Activated CD4-positive, CD25-positive, alpha-beta regulatory T cell treated with anti-CD3 and anti-CD28 coated beads, Interleukin-2, amount 50 U/mL, for 16 hours (primary cell): ENCODE data around the gene CTSZ.

ENCODE experiments used
- DNase-seq: peaks from one replicate; pipeline ENCODE4 v3.0.0-alpha.2; 2020; ENCODE audit warnings: low read depth, low spot score

CTSZ gene

DNA sequence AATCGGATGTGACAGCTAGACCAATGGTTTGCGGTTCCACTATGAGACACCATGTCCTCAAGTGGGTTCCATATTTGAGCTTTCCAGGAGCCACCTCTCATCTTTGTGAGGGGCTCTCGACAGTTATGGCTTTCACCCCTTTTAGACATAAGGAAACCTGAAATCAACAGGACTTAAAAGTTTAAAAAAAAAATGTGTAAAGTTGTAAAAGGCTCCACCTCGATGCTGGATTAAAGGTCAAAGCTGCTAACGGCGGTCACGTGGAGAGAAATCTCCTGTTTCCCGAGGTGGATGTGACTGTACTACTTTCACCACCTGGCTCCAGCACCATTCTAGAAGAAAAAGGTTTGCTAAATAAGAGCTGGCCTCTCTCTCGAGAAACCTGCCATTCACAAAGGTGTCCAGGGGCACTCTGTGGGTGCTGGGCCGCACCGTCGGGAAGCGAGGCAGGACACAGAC lies 24.5 kb upstream of the CTSZ start:
- no peak for DNase-seq

GRCh38 chr20:59030911-59031563 lies 24.0 kb upstream of the CTSZ start:
- no peak for DNase-seq

DNA sequence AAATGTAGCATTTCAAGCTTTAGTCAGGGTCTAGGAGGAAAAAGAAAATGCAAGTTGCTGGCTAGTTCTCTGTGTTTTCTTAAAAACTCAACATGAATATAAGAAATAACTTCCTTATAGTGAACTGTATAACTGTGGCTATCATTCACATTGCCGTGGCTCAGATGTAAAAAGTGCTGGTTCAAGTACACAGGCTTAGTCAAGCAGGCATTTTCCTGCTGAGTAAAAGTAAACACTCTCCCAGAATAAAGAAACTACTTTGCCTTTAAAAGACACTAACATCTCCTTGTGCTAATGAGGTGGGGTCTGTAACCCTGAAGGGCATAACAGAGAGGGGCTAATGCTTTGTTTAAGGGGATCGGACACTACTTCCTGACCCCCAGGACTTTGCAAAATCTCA lies 21.8 kb upstream of the CTSZ start:
- DNase-seq = no peak

GRCh38 chr20:59027741-59028320 lies 20.8 kb upstream of the CTSZ start:
- DNase-seq = no peak

- no peak for DNase-seq
These were observed 20.1 kb upstream of the CTSZ start for GRCh38 chr20:59026904-59027740.

DNA sequence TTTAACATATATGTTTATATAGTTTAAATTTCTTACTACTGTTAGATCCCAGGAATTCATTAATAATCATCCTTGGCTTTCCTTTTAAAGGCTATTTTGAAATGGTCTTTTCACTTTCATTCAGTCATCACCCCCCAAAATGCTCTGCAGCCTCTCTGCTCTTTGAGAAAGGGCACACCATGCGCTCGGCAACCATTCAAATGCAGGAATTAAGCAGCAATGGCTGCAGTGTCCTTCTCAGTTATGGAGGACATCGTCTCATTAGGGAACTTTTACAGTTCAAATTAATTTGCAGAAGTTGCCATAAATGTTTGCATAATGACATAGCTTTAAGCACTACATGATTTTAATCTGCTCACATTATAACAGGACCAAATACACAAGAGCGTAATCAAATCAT lies 18.5 kb upstream of the CTSZ start:
- no peak for DNase-seq

- DNase-seq = no peak
These were observed 18.0 kb upstream of the CTSZ start for GRCh38 chr20:59025086-59025485.

- no peak for DNase-seq
These were observed 17.1 kb upstream of the CTSZ start for GRCh38 chr20:59024111-59024530.

DNA sequence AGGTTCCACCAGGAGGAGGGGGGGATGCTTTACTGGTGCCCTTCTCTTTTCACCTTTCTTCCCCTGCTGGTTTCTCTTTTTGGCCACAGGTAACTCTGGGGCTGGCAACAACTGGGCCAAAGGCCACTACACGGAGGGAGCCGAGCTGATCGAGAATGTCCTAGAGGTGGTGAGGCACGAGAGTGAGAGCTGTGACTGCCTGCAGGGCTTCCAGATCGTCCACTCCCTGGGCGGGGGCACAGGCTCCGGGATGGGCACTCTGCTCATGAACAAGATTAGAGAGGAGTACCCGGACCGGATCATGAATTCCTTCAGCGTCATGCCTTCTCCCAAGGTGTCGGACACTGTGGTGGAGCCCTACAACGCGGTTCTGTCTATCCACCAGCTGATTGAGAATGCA lies 16.6 kb upstream of the CTSZ start:
- DNase-seq = no peak

DNA sequence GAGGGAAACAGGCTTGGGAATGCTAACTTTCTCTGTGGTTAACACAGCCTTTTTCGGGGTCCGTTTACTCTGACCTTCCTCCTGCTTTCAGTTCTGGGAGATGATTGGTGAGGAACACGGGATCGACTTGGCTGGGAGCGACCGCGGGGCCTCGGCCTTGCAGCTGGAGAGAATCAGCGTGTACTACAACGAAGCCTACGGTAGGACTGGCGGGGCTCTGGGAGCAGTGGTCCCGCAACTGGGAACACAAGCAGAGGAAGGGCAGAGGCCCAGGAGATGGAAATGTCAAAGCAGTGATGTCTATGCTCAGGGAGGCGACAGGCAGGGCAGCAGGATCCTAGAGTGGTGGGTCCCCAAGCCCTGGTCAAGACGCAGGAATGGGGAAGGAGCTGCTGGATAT lies 15.7 kb upstream of the CTSZ start:
- DNase-seq = no peak

- no peak for DNase-seq
These were observed 14.0 kb upstream of the CTSZ start for GRCh38 chr20:59020938-59021551.

DNA sequence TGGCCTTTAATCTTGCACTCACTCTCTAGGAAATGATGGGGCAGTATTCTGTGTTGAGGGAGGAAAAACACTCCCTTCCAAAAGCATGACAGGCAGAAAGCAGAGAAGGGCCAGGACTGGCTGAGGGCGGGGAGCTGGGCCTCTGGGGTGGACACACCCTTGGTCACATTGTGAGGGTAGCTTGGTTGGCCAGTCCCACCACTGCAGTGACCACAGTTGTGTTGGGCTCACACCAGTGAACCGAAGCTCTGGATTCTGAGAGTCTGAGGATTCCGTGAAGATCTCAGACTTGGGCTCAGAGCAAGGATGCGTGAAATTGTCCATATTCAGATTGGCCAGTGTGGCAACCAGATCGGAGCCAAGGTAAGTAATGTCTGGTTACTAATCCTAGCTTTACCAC lies 12.2 kb upstream of the CTSZ start, which contains the start of gene TUBB1:
Gene TUBB1 (plus strand): TSS at position 213 of the 400 bp plus-strand sequence. CDS start 94 bp downstream, at position 307.
- DNase-seq = no peak

DNA sequence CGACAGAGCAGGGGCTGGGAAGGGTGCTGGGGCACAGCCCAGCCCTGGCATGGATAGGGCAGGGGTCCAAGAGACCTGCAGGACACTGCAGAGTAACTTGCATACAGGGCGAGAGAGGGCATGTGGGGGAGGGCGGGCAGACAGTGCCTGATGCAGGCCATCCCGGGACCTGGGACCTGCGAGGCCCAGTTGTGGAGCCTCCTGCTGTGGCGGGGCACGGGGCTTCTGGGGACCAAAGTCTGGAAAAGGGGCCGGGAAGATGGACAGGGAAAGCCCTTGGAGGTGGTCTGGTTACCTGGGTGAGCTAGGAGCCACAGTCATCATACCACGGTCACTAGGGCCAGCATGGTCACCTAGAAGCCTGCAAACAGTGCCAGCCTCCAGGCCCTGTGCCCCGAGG lies 11.8 kb upstream of the CTSZ start:
- no peak for DNase-seq

GRCh38 chr20:59017493-59018231 lies 10.6 kb upstream of the CTSZ start:
- no peak for DNase-seq

GRCh38 chr20:59016795-59017492 lies 9.9 kb upstream of the CTSZ start:
- DNase-seq = no peak

GRCh38 chr20:59015812-59016711 lies 9.0 kb upstream of the CTSZ start:
- DNase-seq = no peak

DNA sequence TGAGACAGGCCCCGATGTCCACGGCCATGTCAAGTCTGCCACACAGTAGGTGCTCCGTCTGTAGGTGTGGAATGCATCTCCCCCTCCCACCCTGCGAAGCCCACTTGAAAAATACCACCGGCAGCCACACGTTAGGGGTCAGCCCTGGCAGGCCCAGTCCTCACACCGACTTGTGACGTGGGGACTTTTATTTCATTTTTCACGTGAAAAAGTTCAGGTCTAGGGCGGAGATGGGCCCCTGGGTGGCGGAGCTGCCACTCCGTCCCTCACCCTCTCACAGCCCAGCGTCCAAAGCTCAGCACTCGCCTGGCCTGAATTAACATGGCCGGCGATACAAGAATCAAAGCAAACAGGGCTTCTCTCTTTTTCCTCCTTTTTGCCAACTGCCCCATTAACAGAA lies 8.4 kb upstream of the CTSZ start:
- DNase-seq = no peak

DNA sequence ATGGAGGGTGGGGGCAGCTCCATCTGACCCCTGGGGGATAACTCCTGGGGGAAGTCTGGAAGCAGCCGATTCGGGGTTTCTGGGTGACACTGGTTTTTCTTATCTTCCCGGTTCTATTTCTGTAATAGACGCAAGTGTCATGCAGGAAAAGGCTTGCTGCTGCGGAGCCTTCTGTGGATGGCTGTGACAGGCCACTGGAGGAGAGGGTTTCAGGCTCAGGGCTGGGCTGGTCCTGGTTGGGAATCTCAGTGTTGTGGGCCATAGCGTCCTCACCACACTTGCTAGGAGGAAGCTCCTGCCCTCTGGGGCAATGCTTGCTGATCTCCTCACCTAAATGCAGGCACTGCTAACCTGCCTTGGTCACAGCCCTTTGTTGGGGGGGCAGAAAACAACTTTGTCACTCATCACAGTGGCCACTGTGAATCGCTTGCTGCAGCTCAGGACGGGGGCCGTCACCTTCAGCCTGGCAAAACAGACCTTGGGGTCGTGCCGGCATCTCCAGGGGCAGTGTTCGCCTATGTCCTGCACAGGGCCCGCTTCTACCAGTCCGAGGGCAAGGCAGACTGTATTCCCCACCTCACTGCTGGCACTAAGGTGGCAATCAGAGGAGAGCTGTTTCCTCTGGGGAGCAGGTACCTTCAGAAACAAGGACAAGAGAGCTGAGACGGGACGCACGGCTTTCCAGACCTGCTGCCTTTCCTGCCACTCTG lies 7.8 kb upstream of the CTSZ start:
- no peak for DNase-seq

GRCh38 chr20:59013959-59014608 lies 7.0 kb upstream of the CTSZ start:
- DNase-seq = no peak
